ENCODE results near the gene SMTN.
"Not testable (repeated sequence)": the region's sequence is repeated elsewhere in the genome, so short reads cannot be mapped to it uniquely, and the experiment has no call there.

The SMTN gene

DNA sequence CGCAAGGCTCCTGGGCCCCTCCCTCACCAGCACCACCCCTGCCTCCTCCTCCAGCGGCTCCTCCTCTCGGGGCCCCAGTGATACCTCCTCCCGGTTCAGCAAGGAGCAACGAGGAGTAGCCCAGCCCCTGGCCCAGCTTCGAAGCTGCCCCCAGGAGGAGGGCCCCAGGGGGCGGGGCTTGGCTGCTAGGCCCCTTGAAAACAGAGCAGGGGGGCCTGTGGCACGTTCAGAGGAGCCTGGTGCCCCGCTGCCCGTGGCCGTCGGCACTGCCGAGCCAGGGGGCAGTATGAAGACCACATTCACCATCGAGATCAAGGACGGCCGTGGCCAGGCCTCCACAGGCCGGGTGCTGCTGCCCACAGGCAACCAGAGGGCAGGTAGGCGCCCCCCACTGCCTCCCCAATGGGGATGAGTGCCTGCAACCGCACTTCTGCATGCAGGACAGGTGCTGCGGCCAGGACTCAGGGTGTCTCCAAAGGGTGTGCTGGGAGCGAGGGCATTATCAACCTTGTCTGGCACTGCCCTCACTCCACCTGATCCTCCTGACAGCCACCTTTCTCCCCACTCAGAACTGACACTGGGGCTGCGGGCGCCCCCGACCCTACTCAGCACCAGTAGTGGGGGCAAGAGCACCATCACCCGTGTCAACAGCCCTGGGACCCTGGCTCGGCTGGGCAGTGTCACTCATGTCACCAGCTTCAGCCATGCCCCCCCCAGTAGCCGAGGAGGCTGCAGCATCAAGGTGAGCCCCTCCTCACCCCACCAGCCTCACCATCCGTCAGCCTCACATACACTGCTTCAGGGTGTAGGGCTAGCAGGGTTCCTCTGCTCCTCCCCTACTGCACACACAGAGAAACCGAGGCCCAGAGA lies 10.2 kb downstream of the SMTN start:
- DNase-seq, result no peak

DNA sequence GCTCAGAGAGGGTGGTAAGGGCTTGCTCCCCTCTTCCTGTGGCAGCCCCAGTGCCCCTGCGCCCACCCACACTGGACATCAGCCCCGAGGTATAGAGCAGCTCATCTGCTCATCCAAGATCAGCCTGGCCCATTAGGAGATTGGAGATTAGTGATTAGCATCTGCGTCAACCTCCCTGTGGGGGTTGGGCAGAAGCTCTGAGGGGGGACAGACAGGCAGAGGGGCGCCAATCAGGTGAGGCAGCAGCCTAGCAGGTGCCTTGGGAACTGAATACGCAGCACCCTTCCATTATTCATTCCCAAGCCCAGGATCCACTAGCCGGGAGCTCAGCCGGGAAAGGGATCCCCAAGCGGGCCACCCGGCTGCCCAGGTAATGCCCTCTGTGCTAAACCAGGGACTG lies 11.0 kb downstream of the SMTN start:
- no peak for DNase-seq

DNA sequence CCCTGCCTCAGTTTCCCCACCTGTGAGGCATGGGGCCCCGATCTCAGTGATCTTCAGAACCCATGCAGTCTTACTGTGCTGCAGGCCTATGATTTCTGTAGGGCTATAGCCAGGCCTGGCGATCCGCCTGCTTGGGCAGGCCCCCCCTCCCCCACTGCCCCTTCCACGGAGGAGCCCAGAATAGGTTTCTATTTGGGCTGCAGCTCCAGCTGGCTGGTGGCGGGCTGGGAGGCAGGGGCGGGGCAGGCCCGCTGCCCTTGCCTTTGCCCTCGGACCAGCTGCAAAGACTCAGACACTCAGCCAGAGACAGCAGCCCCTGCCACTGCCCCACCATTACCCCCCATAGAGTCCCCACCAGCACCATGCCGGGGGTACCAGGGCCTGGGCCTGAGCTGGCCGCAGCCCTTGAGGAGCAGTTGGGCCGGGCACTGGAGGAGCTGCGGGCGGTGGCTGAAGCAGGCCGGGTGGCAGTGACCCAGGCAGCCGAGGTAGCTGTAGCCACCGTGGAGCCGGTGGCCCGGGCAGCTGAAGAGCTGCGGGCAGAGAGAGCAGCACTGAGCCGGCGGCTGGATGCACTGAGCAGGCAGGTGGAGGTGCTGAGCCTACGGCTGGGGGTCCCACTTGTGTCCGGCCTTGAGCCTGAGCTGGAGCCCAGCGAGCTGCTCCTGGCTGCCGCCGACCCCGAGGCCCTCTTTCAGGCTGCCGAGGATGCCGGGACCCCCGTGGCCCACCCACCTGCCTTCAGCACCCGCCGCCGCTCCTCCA lies 12.2 kb downstream of the SMTN start:
- DNase-seq, result peak; percentile 91

DNA sequence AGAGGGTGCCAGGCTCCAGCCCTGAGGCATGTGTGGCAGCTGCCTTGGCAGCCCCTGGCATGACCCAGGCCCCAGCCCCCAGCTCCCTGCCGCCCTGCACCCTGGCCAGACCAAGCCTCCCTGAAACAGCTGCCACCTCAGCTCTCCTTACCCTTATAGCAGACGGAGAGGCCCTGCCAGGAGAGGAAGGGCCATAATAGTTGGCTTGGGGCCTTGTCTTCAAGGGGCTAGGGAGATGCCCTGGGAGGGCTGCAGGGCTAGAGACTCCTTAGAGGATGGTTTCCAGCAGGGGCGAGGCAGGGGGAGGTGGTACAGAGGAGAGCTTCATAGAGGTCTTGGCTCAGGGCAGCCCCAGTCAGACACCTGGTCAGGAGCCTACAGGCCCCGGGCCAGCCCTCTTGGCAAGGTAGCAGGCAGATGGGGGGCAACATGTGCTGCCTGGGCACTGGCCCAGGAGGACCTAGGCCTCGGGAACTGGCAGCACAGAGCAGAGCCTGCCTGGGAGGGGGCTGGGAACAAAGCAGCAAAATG lies 13.0 kb downstream of the SMTN start:
- peak; percentile 78 for DNase-seq

DNA sequence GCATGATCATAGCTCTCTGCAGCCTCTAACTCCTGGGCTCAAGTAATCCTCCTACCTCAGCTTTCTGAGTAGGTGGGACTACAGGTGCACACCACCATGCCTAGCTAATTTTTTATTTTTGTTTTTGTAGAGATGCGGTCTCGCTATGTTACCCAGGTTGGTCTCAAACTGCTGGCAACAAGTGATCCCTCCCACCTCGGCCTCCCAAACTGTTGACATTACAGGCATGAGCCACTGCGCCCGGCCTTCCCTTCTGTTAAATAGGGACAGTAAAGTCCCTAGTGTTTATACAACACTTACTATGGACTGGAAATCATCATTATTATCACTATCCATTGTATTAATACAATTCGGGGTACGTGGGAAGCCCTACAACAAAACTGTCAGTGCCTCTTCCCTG lies 13.6 kb downstream of the SMTN start:
- no peak for DNase-seq

DNA sequence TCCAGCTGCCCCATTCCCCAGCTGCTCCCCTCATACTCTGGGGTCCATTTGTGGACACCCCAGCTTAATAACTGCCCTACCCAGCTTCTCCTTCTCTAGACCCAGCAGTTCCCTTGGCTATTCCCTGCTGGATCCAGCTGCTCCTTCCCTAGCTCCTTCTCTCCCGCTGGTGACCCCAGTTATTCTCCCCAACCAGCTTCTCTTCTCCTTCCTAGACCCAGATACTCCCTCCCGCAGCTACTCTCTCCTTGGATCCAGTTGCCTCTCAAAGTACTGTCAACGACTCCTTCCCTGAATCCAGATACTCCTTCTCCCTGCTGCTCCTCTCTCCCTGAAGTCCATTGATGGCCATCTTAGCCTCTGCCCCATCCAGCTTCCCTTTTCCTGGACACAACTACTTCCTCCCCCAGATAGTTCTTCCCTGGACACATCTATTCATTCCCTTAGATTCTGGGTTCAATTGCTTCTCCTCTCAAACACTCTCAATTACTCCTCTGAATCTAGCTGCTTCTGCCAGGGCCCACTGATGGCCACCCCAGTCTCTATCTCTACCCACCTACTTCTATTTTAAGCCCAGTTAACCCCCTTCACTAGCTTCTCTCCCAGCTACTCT lies 14.6 kb downstream of the SMTN start:
- DNase-seq, result no peak

DNA sequence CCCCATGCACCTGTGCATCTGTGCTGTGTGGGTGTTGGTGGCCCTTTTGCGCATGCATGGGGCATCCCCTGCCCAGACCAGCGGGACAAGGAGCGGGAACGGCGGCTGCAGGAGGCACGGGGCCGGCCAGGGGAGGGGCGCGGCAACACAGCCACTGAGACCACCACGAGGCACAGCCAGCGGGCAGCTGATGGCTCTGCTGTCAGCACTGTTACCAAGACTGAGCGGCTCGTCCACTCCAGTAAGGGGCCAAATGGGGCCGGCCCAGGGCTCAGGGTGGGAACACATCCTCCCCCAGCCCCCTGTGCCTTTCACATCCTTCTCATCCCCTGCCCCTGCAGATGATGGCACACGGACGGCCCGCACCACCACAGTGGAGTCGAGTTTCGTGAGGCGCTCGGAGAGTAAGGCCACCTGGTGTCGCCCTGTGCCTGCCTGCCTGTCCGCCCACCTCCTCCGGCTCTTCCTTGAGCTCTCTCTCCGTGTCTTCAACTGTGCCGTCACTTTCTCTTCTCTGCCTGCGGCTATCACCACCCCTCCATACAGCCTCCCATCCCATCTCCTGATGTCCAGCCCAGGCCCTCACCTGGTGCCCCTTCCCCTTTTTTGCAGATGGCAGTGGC lies 15.7 kb downstream of the SMTN start:
- DNase-seq, result no peak

DNA sequence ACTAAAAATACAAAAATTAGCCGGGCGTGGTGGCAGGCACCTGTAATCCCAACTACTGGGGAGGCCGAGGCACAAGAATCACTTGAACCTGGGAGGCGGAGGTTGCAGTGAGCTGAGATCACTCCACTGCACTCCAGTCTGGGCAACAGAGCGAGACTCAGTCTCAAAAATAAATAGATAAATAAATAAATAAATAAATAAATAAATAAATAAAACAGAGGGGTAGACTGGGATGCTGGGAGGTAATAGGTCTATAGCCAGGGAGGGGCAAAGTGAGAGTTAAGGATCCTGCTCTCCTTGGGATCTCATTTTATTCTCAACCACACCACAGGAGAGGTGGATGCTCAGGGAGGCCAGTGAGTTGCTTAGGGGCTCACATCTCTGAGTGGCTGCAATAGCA lies 16.4 kb downstream of the SMTN start:
- not testable (repeated sequence) for DNase-seq

DNA sequence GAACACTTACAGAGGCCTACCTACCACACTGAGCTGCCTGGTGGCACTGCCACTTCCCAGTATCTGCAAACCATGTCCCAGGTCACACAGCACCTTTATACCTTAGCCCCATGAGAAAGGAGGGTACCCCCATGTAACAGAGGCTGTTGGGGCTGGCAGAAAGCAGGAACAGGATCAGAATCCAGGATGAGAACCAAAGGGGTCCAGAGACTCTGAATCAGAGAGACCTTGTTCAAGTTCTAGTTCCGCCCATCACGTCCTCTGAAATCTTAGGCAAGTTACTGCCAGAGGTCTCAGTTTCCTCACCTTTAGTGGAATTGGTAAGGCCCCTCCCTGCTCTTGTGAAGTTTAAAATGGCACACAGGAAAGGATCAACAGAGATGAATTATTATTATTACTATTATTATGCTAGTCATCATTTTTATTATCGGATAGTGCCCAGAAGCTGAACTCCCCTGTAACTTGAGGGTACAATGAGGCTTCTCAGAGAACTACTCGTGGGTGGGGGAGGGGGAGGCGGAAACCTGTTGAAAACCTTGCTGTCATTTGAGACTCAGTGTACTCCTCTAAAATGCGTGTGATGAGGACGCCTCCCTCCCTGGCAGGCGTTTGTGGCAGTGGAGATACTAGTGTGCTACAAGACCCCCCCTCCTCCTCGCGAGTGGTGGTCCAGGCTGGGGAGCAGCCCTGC lies 17.0 kb downstream of the SMTN start:
- no peak for DNase-seq

DNA sequence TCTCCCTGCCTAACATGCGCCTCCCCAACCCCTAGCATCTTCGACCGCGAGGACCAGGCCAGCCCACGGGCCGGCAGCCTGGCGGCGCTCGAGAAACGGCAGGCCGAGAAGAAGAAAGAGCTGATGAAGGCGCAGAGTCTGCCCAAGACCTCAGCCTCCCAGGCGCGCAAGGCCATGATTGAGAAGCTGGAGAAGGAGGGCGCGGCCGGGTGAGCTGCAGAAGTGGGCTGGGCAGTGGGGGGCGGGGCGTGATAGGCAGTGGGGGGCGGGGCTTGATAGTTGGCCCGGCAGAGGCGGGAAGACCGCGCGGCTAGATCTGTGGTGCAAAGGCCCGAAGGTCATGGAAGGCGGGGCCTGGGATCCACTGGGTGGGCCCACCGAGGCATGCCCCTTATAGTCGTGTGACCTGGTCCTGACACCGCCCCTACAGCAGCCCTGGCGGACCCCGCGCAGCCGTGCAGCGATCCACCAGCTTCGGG lies 17.6 kb downstream of the SMTN start:
- no peak for DNase-seq

DNA sequence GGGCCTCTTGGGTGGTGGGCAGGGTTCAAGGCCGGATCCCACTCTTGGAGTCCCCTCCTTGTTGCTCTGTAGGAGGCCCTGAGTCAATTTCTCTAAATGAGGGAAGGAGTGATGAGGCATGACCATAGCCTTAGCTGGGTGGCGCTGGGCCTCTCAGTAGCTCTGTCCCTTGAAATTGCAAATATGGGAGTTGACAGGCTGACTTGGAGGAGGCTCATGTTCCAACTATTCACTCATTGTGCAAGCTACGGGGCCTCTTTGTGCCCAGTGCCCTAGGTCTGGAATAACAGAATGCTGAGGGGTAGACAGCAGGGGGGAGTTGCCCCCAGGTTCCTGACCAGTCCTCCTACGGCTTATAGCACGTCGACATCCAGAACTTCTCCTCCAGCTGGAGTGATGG lies 18.3 kb downstream of the SMTN start:
- no peak for DNase-seq

DNA sequence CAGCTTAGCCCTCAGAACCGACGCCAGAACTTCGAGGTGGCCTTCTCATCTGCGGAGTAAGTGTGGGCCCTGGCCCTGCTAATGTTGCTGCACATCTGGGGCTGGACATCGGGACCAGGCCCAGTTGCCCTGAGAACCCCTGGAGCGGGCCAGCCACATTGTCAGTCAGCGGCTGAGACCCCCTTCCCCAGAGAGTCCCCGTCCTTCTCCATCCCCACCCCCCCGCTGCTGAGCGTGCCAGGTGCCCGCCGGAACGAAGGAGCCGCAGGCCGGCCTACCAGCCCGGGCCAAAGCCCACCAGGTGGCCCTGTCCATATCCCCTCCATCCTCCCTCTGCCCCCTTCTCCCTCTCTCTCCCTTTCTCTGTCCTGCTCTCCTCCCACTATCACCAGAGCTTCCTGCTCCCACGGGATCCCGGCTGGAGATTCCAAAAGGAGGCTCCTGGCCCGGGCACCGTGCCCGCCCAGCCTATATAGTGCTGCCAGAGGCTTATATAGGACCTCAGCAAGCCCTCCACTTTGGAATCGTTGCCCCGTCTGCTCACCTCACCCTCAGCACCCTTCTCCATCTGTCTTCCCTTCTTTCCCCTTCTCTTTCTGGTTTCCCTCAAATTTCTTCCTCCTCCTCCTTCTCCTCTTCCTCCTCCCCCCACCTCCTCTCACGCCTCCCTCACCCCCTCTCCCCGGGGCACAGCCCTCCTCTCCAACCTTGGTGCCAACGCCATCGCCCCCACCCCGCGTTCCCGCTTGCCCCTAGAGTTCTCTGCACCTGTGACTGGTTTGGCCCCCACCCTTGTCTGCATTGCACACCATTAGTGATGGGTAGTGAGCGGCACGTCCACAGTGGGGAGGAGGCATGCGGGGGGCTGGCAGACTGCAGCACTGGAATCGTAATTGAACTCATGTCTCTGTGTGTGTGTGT lies 19.0 kb downstream of the SMTN start:
- no peak for DNase-seq

DNA sequence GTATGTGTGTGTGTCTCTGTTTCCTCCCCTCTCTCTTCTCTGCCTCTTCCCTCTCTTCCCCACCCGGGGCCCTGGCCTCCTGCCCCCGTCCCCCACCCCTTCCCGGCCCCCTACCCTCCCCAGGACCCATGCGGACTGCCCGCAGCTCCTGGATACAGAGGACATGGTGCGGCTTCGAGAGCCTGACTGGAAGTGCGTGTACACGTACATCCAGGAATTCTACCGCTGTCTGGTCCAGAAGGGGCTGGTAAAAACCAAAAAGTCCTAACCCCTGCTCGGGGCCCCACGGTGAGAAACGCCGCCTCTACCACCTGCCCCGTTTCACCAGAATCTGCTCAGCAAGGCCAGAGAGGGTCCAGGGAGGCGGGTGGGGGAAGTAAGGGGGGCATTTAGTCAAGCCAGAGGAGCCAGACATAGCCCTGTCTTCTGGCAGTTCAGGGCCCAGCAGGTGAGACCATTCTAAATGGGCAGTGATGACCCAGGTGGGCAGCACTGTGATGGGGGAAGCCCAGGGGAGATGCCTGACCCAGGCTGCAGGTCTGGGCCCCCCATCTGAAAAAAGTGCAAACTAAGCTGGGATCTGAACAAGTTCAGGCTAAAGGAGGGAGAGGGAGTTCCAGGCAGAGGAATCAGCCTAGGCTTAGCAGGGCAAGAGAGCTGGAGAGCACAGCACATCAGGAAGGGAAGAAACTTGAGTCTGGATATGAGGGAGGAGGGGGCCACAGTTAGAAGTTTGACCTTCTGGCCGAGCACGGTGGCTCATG lies 19.8 kb downstream of the SMTN start:
- no peak for DNase-seq

DNA sequence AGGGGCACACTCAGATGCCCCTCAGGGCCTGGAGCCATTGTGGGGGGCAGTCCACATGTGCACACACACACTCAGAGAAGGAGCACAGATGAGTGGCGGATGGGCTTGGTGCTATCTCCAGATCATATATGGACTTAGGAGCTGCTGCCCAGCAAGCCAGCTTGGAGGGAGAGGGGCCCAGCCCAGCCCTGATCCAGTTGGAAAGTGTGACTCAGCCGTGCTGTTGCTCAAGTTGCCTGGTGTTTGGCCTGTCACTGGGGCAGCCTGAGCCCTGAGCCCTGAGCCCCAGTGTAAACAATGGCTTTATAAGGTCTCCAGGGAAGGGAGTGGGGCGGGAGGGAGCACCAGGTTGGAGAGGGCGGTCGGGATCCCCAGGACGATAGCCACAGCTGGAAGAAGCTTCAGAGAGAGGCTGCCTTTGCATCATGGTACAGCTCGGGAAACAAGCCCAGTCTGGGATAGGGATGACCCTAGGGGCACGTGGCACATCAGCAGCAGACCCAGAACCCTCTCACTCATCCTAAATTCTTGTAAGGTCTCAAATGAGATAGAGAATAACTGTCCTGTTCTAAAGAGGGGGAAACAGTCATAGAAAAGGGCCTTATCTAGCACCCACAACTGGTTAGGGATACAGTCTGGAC lies 21.4 kb downstream of the SMTN start:
- no peak for DNase-seq

DNA sequence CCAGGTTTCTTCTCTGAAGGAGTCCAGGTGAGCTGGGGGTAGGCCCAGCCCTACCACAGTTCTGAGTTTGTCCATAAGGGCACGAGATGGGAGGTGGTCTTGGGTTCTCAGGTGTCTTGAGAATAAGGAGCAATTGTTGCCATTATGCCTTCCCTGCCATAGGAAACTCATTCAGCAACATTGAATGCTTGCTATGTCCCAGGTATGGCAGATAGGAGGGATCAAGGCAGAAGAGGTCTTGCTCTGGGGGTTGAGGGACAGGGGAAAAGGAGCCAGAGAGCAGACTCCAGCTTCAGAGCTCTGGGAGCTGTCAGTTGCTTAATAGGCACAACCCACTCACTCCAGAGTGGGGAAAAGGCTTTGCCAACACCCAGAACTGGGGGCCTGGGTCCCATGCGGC lies 22.0 kb downstream of the SMTN start:
- DNase-seq, result no peak

DNA sequence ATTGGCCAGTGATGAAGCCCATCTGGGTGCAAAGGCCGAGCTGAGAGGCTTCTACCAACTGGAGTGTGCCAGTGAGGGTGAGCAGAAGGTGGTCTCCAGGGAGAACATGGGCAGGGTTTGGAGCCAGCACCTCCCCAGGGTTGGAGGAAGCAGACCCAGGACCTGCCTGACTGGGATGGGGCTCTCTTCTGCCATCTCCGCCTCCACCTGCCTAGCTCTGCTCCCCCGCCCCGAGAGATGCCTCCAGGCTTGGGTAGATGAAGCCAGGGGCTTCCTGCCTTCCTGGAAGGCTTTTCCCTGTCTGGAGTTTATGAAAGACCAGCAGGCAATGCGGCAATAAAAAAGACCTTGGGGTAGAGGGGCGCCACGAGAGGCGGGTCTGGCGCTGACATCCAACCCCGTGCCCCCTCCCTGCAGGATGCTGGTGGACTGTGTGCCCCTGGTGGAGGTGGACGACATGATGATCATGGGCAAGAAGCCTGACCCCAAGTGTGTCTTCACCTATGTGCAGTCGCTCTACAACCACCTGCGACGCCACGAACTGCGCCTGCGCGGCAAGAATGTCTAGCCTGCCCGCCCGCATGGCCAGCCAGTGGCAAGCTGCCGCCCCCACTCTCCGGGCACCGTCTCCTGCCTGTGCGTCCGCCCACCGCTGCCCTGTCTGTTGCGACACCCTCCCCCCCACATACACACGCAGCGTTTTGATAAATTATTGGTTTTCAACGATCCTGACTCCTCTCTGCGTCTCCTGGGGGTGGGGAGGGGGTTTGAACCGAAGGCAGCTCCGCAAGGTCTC lies 23.0 kb downstream of the SMTN start:
- DNase-seq, result no peak

DNA sequence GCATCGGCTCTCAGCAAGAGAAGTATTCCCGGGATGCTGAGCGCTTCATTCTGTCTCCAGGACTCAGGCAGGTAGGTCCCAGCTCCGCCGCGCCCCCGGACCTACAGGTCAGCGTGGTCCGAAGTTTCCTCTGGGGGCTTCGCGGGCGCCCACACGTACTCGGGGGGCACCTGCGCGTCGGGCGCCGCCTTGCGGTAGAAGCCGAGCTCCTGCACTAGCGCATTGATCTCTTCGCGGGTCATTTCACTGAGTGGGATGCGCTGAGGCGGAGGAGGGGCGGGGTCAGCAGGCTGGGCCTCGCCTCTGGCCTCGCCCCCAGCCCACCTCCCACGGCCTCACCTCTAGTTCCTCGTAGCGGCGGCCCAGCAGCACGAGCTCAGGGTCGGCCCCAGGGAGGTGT lies 23.8 kb downstream of the SMTN start:
- no peak for DNase-seq

DNA sequence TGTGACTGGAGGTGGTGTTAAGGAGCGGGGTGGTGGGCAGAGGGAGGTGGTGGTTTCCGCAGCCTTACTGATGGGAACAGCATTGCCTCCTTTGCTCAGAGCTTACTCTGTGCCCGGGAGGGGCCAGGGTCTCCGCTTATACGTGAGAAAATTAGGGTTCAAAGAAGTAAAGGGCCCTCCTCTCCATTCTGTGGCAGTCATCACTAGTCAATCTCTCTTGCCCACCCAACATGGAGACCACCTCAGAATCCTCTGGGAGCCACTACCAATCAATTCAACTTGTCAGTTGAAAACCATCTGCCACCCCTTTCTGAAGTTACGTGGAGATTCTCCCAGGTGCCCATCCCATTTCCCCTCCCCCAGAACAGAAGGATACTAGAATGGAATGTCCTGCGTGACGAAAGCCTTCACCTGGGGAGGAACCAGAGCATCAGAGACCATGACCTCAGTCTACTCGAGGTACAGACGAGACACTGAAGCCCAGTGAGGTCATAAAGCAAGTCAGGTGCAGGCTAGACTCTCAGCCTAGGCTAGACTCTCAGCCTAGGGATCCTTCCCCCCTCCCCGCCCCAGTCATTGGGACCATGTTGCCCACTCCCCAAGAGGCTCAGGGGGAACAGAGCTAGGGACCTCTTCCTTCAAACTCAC lies 24.3 kb downstream of the SMTN start:
- DNase-seq, result no peak
